ENCODE results near the gene CNTN2. TPM values are rescaled to one million over a fixed set of nuclear protein-coding genes. Genes with fewer than 3 reads are reported as not detected.

Gene CNTN2
- polyA plus RNA-seq, 1 donor from 2014 or later, result 3.2 TPM

DNA sequence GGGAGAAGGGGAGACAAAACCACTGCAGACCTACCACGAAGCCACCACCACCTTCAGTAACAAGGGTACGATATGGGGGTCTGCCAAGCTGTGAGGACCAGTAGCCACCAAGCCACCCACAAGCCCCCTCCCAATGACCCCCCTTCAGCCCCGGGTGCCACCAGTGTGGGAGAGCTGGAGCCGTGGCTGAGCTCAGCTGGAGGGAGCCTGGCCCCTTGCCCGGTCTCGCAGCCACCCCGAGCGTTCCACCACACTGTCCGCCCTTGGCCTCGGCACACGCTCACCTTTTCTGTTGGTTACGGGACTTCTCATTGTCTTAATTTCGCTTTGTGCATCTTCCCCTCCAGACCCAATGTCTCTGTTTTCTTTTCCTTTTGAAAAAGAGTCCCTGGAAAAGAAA is 26.4 kb upstream of the CNTN2 start:
- Histone ChIP-seq H3K9me3 (ENCODE audit: low read length) (no peaks in the 10 kb centered on the region), H3K36me3 (ENCODE audit: insufficient read depth, low read length) (peaks cover 5% of the 10 kb centered on the region), H3K79me2 (replicated peaks; ENCODE audit: insufficient read depth, low read length) (no peaks in the 10 kb centered on the region), H4K20me1 (ENCODE audit: insufficient read depth) (no peaks in the 10 kb centered on the region), H2AFZ (ENCODE audit: low read depth, low read length) (no peak overlapping the region), H3K4me3 (ENCODE audit: low read length) (no peak overlapping the region), H3K9me2 (ENCODE audit: insufficient read depth, low read length) (no peaks in the 10 kb centered on the region), H3K4me2 (ENCODE audit: low read length) (no peak overlapping the region), H3K27me3 (ENCODE audit: insufficient read depth, low read depth, low read length) (no peaks in the 10 kb centered on the region), H3F3A (ENCODE audit: insufficient read depth, low read length, poor library complexity, severe bottlenecking) (no peaks in the 10 kb centered on the region), H3K9ac (ENCODE audit: low read length) (no peak overlapping the region), H3K27ac (ENCODE audit: low read length) (no peak overlapping the region)
- no peak for TF ChIP-seq POLR2AphosphoS5 (IDR thresholded peaks at IDR 0.05)
- TF ChIP-seq RAD21 (conservative IDR thresholded peaks at IDR 0.05), result no peak
- TF ChIP-seq, protein P1, sequence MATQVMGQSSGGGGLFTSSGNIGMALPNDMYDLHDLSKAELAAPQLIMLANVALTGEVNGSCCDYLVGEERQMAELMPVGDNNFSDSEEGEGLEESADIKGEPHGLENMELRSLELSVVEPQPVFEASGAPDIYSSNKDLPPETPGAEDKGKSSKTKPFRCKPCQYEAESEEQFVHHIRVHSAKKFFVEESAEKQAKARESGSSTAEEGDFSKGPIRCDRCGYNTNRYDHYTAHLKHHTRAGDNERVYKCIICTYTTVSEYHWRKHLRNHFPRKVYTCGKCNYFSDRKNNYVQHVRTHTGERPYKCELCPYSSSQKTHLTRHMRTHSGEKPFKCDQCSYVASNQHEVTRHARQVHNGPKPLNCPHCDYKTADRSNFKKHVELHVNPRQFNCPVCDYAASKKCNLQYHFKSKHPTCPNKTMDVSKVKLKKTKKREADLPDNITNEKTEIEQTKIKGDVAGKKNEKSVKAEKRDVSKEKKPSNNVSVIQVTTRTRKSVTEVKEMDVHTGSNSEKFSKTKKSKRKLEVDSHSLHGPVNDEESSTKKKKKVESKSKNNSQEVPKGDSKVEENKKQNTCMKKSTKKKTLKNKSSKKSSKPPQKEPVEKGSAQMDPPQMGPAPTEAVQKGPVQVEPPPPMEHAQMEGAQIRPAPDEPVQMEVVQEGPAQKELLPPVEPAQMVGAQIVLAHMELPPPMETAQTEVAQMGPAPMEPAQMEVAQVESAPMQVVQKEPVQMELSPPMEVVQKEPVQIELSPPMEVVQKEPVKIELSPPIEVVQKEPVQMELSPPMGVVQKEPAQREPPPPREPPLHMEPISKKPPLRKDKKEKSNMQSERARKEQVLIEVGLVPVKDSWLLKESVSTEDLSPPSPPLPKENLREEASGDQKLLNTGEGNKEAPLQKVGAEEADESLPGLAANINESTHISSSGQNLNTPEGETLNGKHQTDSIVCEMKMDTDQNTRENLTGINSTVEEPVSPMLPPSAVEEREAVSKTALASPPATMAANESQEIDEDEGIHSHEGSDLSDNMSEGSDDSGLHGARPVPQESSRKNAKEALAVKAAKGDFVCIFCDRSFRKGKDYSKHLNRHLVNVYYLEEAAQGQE (IDR thresholded peaks at IDR 0.05; ENCODE audit: borderline replicate concordance), result no peak
- no peak for TF ChIP-seq MXI1 (conservative IDR thresholded peaks at IDR 0.05; ENCODE audit: poor library complexity, severe bottlenecking)
- no peak for TF ChIP-seq TAF1 (IDR thresholded peaks at IDR 0.05; ENCODE audit: low read depth)
- TF ChIP-seq EZH2 (IDR thresholded peaks at IDR 0.05; ENCODE audit: borderline replicate concordance, insufficient read depth, low read length, poor library complexity, severe bottlenecking), result no peak
- no peak for TF ChIP-seq SMC3 (conservative IDR thresholded peaks at IDR 0.05; ENCODE audit: poor library complexity)
- TF ChIP-seq, protein P2, sequence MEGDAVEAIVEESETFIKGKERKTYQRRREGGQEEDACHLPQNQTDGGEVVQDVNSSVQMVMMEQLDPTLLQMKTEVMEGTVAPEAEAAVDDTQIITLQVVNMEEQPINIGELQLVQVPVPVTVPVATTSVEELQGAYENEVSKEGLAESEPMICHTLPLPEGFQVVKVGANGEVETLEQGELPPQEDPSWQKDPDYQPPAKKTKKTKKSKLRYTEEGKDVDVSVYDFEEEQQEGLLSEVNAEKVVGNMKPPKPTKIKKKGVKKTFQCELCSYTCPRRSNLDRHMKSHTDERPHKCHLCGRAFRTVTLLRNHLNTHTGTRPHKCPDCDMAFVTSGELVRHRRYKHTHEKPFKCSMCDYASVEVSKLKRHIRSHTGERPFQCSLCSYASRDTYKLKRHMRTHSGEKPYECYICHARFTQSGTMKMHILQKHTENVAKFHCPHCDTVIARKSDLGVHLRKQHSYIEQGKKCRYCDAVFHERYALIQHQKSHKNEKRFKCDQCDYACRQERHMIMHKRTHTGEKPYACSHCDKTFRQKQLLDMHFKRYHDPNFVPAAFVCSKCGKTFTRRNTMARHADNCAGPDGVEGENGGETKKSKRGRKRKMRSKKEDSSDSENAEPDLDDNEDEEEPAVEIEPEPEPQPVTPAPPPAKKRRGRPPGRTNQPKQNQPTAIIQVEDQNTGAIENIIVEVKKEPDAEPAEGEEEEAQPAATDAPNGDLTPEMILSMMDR (IDR thresholded peaks at IDR 0.05; ENCODE audit: poor library complexity, severe bottlenecking), result no peak
- TF ChIP-seq EP300 (conservative IDR thresholded peaks at IDR 0.05; ENCODE audit: poor library complexity, severe bottlenecking), result no peak

DNA sequence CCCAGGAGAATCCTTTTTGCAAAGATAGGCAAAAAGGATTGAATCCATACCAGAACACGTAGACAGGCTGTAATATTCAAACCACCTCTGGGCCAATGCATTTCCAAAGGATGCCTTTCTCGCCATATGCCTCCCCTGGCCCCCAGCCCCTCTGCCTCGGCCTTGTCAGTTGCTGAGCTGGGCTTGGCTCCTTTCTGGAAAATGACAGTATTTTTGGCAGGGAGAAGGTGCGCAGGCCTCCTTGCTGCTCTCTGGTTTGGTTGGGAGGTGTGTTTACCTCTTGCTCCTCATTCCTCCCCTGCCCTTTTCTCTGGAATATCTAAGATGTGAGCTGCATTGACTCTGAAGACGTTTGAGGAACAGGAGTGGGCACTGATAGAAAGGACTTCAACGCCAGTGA is 26.0 kb upstream of the CNTN2 start:
- peaks cover 5% of the 10 kb centered on the region for H3K36me3 ChIP-seq (ENCODE audit: insufficient read depth, low read length)
- H3K4me3 ChIP-seq (ENCODE audit: low read length), result no peak overlapping the region
- H3K9ac ChIP-seq (ENCODE audit: low read length), result no peak overlapping the region
- no peak overlapping the region for H2AFZ ChIP-seq (ENCODE audit: low read depth, low read length)
- no peaks in the 10 kb centered on the region for H4K20me1 ChIP-seq (ENCODE audit: insufficient read depth)
- no peaks in the 10 kb centered on the region for H3K9me3 ChIP-seq (ENCODE audit: low read length)
- TF ChIP-seq RAD21 (conservative IDR thresholded peaks at IDR 0.05), result no peak
- TF ChIP-seq EZH2 (IDR thresholded peaks at IDR 0.05; ENCODE audit: borderline replicate concordance, insufficient read depth, low read length, poor library complexity, severe bottlenecking), result no peak
- TF ChIP-seq, protein P2 (IDR thresholded peaks at IDR 0.05; ENCODE audit: poor library complexity, severe bottlenecking), result no peak
- no peak for TF ChIP-seq EP300 (conservative IDR thresholded peaks at IDR 0.05; ENCODE audit: poor library complexity, severe bottlenecking)
- no peak for TF ChIP-seq SMC3 (conservative IDR thresholded peaks at IDR 0.05; ENCODE audit: poor library complexity)
- TF ChIP-seq, protein P1 (IDR thresholded peaks at IDR 0.05; ENCODE audit: borderline replicate concordance), result no peak
- no peak for TF ChIP-seq TAF1 (IDR thresholded peaks at IDR 0.05; ENCODE audit: low read depth)
- no peak for TF ChIP-seq MXI1 (conservative IDR thresholded peaks at IDR 0.05; ENCODE audit: poor library complexity, severe bottlenecking)
- TF ChIP-seq POLR2AphosphoS5 (IDR thresholded peaks at IDR 0.05), result no peak
- H3K79me2 ChIP-seq (replicated peaks; ENCODE audit: insufficient read depth, low read length), result no peaks in the 10 kb centered on the region
- no peak overlapping the region for H3K27ac ChIP-seq (ENCODE audit: low read length)
- H3K9me2 ChIP-seq (ENCODE audit: insufficient read depth, low read length), result no peaks in the 10 kb centered on the region
- H3K27me3 ChIP-seq (ENCODE audit: insufficient read depth, low read depth, low read length), result no peaks in the 10 kb centered on the region
- no peak overlapping the region for H3K4me2 ChIP-seq (ENCODE audit: low read length)
- H3F3A ChIP-seq (ENCODE audit: insufficient read depth, low read length, poor library complexity, severe bottlenecking), result no peaks in the 10 kb centered on the region

Data from neural cell (in vitro differentiated cells).